K562 (cell line): ENCODE measurements around the gene PPIH. TPM values are rescaled to one million over a fixed set of nuclear protein-coding genes. Genes with fewer than 3 reads are reported as not detected.

Experiments
- ARID1B ChIP-seq: fragments of 450-650 bp; IDR thresholded peaks from 2 replicates; pipeline ENCODE4 v1.6.1; 2016; ENCODE audit warnings: antibody characterized with exemption, mild to moderate bottlenecking, inconsistent platforms
- ATF3 ChIP-seq, 2 experiments: fragments of 450-650 bp in 1 of 2; sonication (generic) in 1 of 2; formaldehyde crosslinking in 1 of 2; IDR thresholded peaks in 1 of 2; conservative IDR thresholded peaks in 1 of 2; 2 replicates each; pipeline versions ENCODE4 v1.6.1 to v1.8.1; 2016 to 2023; ENCODE audit warnings: mild to moderate bottlenecking in 2 of 2, moderate library complexity in 2 of 2, inconsistent platforms in 1 of 2, missing genetic modification reagents in 1 of 2
- KAT2B ChIP-seq: IDR thresholded peaks from one replicate; pipeline ENCODE4 v1.6.1; 2012; ENCODE audit warnings: low read depth, mild to moderate bottlenecking, control low read depth, inconsistent platforms, low read length, moderate library complexity
- NBN ChIP-seq: fragments of 450-650 bp; IDR thresholded peaks from 2 replicates; pipeline ENCODE4 v1.6.1; 2016; ENCODE audit warnings: low read depth, mild to moderate bottlenecking
- NR2F6 ChIP-seq: fragments of 450-650 bp; formaldehyde crosslinking; IDR thresholded peaks from 2 replicates; pipeline ENCODE4 v1.4.0; 2020; ENCODE audit warnings: mild to moderate bottlenecking
- RHOXF2B ChIP-seq: fragments of 250-450 bp; sonication (Bioruptor Pico); conservative IDR thresholded peaks from 2 replicates; pipeline ENCODE4 v1.5.1; 2021
- SNAPC5 ChIP-seq: fragments of 250-450 bp; sonication (Bioruptor Pico); IDR thresholded peaks from 2 replicates; pipeline ENCODE4 v1.8.0; 2021; ENCODE audit warnings: moderate library complexity, mild to moderate bottlenecking, inconsistent platforms
- TAF9B ChIP-seq: fragments of 450-650 bp; IDR thresholded peaks from 2 replicates; pipeline ENCODE4 v1.6.1; 2018; ENCODE audit warnings: mild to moderate bottlenecking; ENCODE audit not compliant: partially characterized antibody
- TAL1 ChIP-seq: fragments of 450-650 bp; IDR thresholded peaks from 2 replicates; pipeline ENCODE4 v1.6.1; 2016; ENCODE audit warnings: mild to moderate bottlenecking
- ZBED1 ChIP-seq: IDR thresholded peaks from 2 replicates; pipeline ENCODE4 v1.6.1; 2014
- ZNF175 ChIP-seq: fragments of 200-800 bp; sonication (Bioruptor generic); IDR thresholded peaks from 2 replicates; pipeline ENCODE4 v1.6.1; 2016; ENCODE audit warnings: low read depth, mild to moderate bottlenecking, missing genetic modification characterization, missing compliant biosample characterization
- ZNF23 ChIP-seq: fragments of 250-450 bp; sonication (Bioruptor Pico); IDR thresholded peaks from 2 replicates; pipeline ENCODE4 v1.4.0; 2020; ENCODE audit warnings: mild to moderate bottlenecking
- ZNF551 ChIP-seq: fragments of 250-450 bp; sonication (Bioruptor Pico); IDR thresholded peaks from 2 replicates; pipeline ENCODE4 v1.5.0; 2021; ENCODE audit warnings: mild to moderate bottlenecking, moderate library complexity
- polyA plus RNA-seq, 8 experiments: library from polyadenylated mRNA; depleted of rRNA in 4 of 8; stranded (reverse) in 5 of 8; unstranded in 3 of 8; fragments of >200 nt; fragmentation: Nextera tagmentation in 2 of 8; fragmentation: Illumina TruSeq in 1 of 8; extraction: Ambion mirVana in 2 of 8; extraction: Trizol in 1 of 8; gene quantifications; 2 replicates each; pipeline versions ENCODE4 v1.2.1 to v1.2.3, GENCODE V29; 2011 to 2014; ENCODE audit warnings: inconsistent platforms in 1 of 8, missing spikeins in 1 of 8
- total RNA-seq, 7 experiments: library from RNA; depleted of rRNA in 6 of 7; stranded (reverse); fragments of >200 nt in 6 of 7; fragmentation: Illumina TruSeq in 2 of 7; extraction: Trizol in 2 of 7; gene quantifications; 2 replicates each; pipeline versions ENCODE4 v1.2.1 to v1.2.3, GENCODE V29; 2011 to 2021; ENCODE audit warnings: low replicate concordance in 1 of 7
- TF ChIP-seq, protein P1 (sequence below): sonication (generic); formaldehyde crosslinking; IDR thresholded peaks from 2 replicates; pipeline ENCODE4 v1.4.0; 2020; ENCODE audit warnings: mild to moderate bottlenecking, missing genetic modification reagents
- TF ChIP-seq, protein P2 (sequence below): fragments of 450-650 bp; IDR thresholded peaks from 2 replicates; pipeline ENCODE4 v1.6.1; 2016; ENCODE audit warnings: antibody characterized with exemption
- TF ChIP-seq, protein P3 (sequence below), 2 experiments: IDR thresholded peaks; 2 replicates each; pipeline ENCODE4 v1.6.1; 2012; ENCODE audit warnings: improper control_type of control experiment in 2 of 2, low read depth in 2 of 2, low read length in 2 of 2, borderline replicate concordance in 1 of 2
- TF ChIP-seq, protein P4 (sequence below): fragments of 150-350 bp; conservative IDR thresholded peaks from 2 replicates; pipeline ENCODE4 v1.6.1; 2014; ENCODE audit warnings: low read length

The PPIH gene
- total and polyA plus RNA-seq, 9 of the 15 experiments (the other 6 are each of a cell fraction or from before 2014, with no cell fraction given) = 197 to 470 (median 277) TPM

GRCh38 chr1:42681741-42682483 is 23.7 kb downstream of the PPIH start, which contains the start of gene YBX1 (continued):
- TF ChIP-seq, protein P1, sequence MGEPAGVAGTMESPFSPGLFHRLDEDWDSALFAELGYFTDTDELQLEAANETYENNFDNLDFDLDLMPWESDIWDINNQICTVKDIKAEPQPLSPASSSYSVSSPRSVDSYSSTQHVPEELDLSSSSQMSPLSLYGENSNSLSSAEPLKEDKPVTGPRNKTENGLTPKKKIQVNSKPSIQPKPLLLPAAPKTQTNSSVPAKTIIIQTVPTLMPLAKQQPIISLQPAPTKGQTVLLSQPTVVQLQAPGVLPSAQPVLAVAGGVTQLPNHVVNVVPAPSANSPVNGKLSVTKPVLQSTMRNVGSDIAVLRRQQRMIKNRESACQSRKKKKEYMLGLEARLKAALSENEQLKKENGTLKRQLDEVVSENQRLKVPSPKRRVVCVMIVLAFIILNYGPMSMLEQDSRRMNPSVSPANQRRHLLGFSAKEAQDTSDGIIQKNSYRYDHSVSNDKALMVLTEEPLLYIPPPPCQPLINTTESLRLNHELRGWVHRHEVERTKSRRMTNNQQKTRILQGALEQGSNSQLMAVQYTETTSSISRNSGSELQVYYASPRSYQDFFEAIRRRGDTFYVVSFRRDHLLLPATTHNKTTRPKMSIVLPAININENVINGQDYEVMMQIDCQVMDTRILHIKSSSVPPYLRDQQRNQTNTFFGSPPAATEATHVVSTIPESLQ (CRISPR knock-in tag) = no peak
- no peak for TF ChIP-seq NR2F6 (CRISPR knock-in tag)
- TF ChIP-seq ZNF175 = no peak
- TF ChIP-seq ARID1B = no peak
- TF ChIP-seq SNAPC5 (CRISPR knock-in tag) = no peak
- TF ChIP-seq RHOXF2B (CRISPR knock-in tag) = no peak
- TF ChIP-seq TAF9B = peak; percentile 95
- no peak for TF ChIP-seq ZNF551 (CRISPR knock-in tag)
- no peak for TF ChIP-seq ZNF23 (CRISPR knock-in tag)
- no peak for TF ChIP-seq ATF3 (IDR thresholded peaks at IDR 0.05)
- TF ChIP-seq ATF3 (CRISPR knock-in tag; conservative IDR thresholded peaks at IDR 0.05) = no peak
- no peak for TF ChIP-seq ZBED1
- 0 out of 2 replicates have a peak, but pooled peaks have one; percentile 24 for TF ChIP-seq TAL1
- TF ChIP-seq, protein P2, sequence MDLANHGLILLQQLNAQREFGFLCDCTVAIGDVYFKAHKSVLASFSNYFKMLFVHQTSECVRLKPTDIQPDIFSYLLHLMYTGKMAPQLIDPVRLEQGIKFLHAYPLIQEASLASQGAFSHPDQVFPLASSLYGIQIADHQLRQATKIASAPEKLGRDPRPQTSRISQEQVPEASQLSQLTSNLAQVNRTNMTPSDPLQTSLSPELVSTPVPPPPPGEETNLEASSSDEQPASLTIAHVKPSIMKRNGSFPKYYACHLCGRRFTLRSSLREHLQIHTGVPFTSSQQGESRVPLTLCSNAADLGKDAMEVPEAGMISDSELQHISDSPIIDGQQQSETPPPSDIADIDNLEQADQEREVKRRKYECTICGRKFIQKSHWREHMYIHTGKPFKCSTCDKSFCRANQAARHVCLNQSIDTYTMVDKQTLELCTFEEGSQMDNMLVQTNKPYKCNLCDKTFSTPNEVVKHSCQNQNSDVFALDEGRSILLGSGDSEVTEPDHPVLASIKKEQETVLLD = no peak
- TF ChIP-seq, protein P3, sequence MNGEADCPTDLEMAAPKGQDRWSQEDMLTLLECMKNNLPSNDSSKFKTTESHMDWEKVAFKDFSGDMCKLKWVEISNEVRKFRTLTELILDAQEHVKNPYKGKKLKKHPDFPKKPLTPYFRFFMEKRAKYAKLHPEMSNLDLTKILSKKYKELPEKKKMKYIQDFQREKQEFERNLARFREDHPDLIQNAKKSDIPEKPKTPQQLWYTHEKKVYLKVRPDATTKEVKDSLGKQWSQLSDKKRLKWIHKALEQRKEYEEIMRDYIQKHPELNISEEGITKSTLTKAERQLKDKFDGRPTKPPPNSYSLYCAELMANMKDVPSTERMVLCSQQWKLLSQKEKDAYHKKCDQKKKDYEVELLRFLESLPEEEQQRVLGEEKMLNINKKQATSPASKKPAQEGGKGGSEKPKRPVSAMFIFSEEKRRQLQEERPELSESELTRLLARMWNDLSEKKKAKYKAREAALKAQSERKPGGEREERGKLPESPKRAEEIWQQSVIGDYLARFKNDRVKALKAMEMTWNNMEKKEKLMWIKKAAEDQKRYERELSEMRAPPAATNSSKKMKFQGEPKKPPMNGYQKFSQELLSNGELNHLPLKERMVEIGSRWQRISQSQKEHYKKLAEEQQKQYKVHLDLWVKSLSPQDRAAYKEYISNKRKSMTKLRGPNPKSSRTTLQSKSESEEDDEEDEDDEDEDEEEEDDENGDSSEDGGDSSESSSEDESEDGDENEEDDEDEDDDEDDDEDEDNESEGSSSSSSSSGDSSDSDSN (IDR thresholded peaks at IDR 0.05; ENCODE audit: borderline replicate concordance in 1 of 2, low read depth in 2 of 2, low read length in 2 of 2) = peak in 1 of 2 experiments; percentile 78; a peak in 1 of 4 replicates
- 0 out of 2 replicates have a peak, but pooled peaks have one; percentile 17 for TF ChIP-seq NBN
- no peak for TF ChIP-seq KAT2B
- TF ChIP-seq, protein P4, sequence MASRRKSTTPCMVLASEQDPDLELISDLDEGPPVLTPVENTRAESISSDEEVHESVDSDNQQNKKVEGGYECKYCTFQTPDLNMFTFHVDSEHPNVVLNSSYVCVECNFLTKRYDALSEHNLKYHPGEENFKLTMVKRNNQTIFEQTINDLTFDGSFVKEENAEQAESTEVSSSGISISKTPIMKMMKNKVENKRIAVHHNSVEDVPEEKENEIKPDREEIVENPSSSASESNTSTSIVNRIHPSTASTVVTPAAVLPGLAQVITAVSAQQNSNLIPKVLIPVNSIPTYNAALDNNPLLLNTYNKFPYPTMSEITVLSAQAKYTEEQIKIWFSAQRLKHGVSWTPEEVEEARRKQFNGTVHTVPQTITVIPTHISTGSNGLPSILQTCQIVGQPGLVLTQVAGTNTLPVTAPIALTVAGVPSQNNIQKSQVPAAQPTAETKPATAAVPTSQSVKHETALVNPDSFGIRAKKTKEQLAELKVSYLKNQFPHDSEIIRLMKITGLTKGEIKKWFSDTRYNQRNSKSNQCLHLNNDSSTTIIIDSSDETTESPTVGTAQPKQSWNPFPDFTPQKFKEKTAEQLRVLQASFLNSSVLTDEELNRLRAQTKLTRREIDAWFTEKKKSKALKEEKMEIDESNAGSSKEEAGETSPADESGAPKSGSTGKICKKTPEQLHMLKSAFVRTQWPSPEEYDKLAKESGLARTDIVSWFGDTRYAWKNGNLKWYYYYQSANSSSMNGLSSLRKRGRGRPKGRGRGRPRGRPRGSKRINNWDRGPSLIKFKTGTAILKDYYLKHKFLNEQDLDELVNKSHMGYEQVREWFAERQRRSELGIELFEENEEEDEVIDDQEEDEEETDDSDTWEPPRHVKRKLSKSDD = no peak
